HepG2 (cell line): ENCODE measurements around the gene MED25. TPM values are rescaled to one million over a fixed set of nuclear protein-coding genes. Genes with fewer than 3 reads are reported as not detected.

ENCODE experiments used
- ATAC-seq: fragments of 200-7000 bp; cut with Tn5 transposase; 3 replicates; pipeline ENCODE4 v1.9.1; 2020; ENCODE audit warnings: mild to moderate bottlenecking, moderate library complexity
- BruUV-seq: library from RNA; stranded (reverse); fragments of 400-500 nt; replicated peaks from 2 replicates; lab custom pipeline; 2021; lab: Mats Ljungman, UMichigan
- CTCF ChIA-PET: fragments of 300-600 bp; formaldehyde crosslinking; extraction: SDS; loops from one replicate; lab custom pipeline; 2021; ENCODE audit warnings: low total read pairs, inconsistent platforms, low intra/inter-chr PET ratio; lab: Yijun Ruan, JAX
- POLR2A ChIA-PET: fragments of 350-600 bp; sonication (Branson Sonifier 250); formaldehyde crosslinking; loops from one replicate; lab custom pipeline; 2020; ENCODE audit warnings: antibody characterized with exemption, inconsistent platforms; lab: Yijun Ruan, JAX
- DNase-seq: peaks from one replicate; pipeline ENCODE4 v3.0.0-alpha.2; 2015; ENCODE audit warnings: low spot score
- FAIRE-seq: peaks from 3 replicates; lab custom pipeline; 2011; peaks lifted over from hg19 to GRCh38; lab: Jason Lieb, UNC
- H2AFZ ChIP-seq: one replicate; pipeline ENCODE4 v1.6.1; 2011; ENCODE audit warnings: low read length, inconsistent platforms
- H3K27ac ChIP-seq: fragments of 300-600 bp; 3 replicates; pipeline ENCODE4 v1.8.0; 2011; ENCODE audit warnings: mixed run types, mild to moderate bottlenecking, mixed read lengths, low read length, inconsistent platforms; ENCODE audit not compliant: insufficient read depth; ENCODE audit errors: extremely low read length
- H3K27me3 ChIP-seq, 2 experiments: fragments of 200-600 bp in 1 of 2; 2 replicates in 1 of 2; 3 replicates in 1 of 2; pipeline versions ENCODE4 v1.6.0 to v1.8.0; 2011; ENCODE audit warnings: low read length in 2 of 2, mild to moderate bottlenecking in 2 of 2, moderate library complexity in 2 of 2, inconsistent platforms in 1 of 2; ENCODE audit not compliant: insufficient read depth in 2 of 2, control insufficient read depth in 1 of 2
- H3K36me3 ChIP-seq, 2 experiments: fragments of 200-600 bp in 1 of 2; replicated peaks in 1 of 2; 2 replicates in 1 of 2; 3 replicates in 1 of 2; pipeline versions ENCODE4 v1.5.1 to v1.8.0; 2011; ENCODE audit warnings: low read length in 2 of 2, inconsistent platforms in 1 of 2; ENCODE audit not compliant: insufficient read depth in 2 of 2, control insufficient read depth in 1 of 2
- H3K4me1 ChIP-seq: 2 replicates; pipeline ENCODE4 v1.5.1; 2012; ENCODE audit warnings: low read length, inconsistent platforms; ENCODE audit not compliant: insufficient read depth
- H3K4me2 ChIP-seq: 2 replicates; pipeline ENCODE4 v1.6.0; 2011; ENCODE audit warnings: low read depth, low read length, inconsistent platforms
- H3K4me3 ChIP-seq, 3 experiments: fragments of 200-600 bp in 1 of 3; sonication (generic), shearing (Covaris generic) in 1 of 3; replicated peaks in 1 of 3; 2 replicates each; pipeline ENCODE4 v1.5.1; 2011 to 2016; ENCODE audit warnings: low read length in 3 of 3, inconsistent platforms in 2 of 3, low read depth in 2 of 3, mild to moderate bottlenecking in 2 of 3, control low read depth in 1 of 3, mixed read lengths in 1 of 3; ENCODE audit not compliant: insufficient read depth in 1 of 3
- H3K79me2 ChIP-seq: one replicate; pipeline ENCODE4 v1.6.1; 2011; ENCODE audit warnings: low read length, inconsistent platforms; ENCODE audit not compliant: insufficient read depth
- H3K9ac ChIP-seq: 2 replicates; pipeline ENCODE4 v1.6.0; 2011; ENCODE audit warnings: mild to moderate bottlenecking, low read depth, low read length, inconsistent platforms; ENCODE audit not compliant: insufficient read depth
- H3K9me3 ChIP-seq: 2 replicates; pipeline ENCODE4 v1.5.1; 2012; ENCODE audit warnings: mild to moderate bottlenecking, low read length
- H4K20me1 ChIP-seq: 2 replicates; pipeline ENCODE4 v1.6.0; 2011; ENCODE audit warnings: inconsistent platforms, mild to moderate bottlenecking, low read length, moderate library complexity; ENCODE audit not compliant: insufficient read depth
- ADNP ChIP-seq: sonication (generic); formaldehyde crosslinking; IDR thresholded peaks from 2 replicates; pipeline ENCODE4 v1.4.0; 2020; ENCODE audit warnings: missing genetic modification reagents
- ASH2L ChIP-seq: fragments of 300-600, 200-600 bp; sonication (generic); IDR thresholded peaks from 2 replicates; pipeline ENCODE4 v1.7.0; 2017; ENCODE audit warnings: low read depth, mild to moderate bottlenecking, moderate library complexity, mixed read lengths, low read length; ENCODE audit not compliant: insufficient read length
- CHD4 ChIP-seq: fragments of 200-600 bp; sonication (generic); IDR thresholded peaks from 2 replicates; pipeline ENCODE4 v1.7.0; 2017; ENCODE audit warnings: mild to moderate bottlenecking, low read length, borderline replicate concordance
- GTF2F1 ChIP-seq: fragments of 150-350 bp; IDR thresholded peaks from 2 replicates; pipeline ENCODE4 v1.6.1; 2014; ENCODE audit warnings: low read length
- KMT2B ChIP-seq: IDR thresholded peaks from 2 replicates; pipeline ENCODE4 v1.6.1; 2016; ENCODE audit warnings: missing genetic modification reagents, missing compliant biosample characterization
- MXD4 ChIP-seq: IDR thresholded peaks from 2 replicates; pipeline ENCODE4 v1.6.1; 2016; ENCODE audit warnings: mild to moderate bottlenecking, missing biosample characterization, missing genetic modification reagents
- NCOR1 ChIP-seq: fragments of 200-600 bp; sonication (generic); IDR thresholded peaks from 2 replicates; pipeline ENCODE4 v1.7.0; 2017; ENCODE audit warnings: antibody characterized with exemption, low read length, borderline replicate concordance
- NFE2L2 ChIP-seq: fragments of 150-350 bp; IDR thresholded peaks from 2 replicates; pipeline ENCODE4 v1.6.1; 2014; ENCODE audit warnings: low read length
- RFXAP ChIP-seq: sonication (generic); formaldehyde crosslinking; IDR thresholded peaks from 2 replicates; pipeline ENCODE4 v1.4.0; 2020; ENCODE audit warnings: missing genetic modification reagents, borderline replicate concordance
- SP140L ChIP-seq: sonication (generic); formaldehyde crosslinking; IDR thresholded peaks from 2 replicates; pipeline ENCODE4 v1.4.0; 2020; ENCODE audit warnings: missing genetic modification reagents, borderline replicate concordance
- ZNF136 ChIP-seq: sonication (generic); formaldehyde crosslinking; IDR thresholded peaks from 2 replicates; pipeline ENCODE4 v1.8.1; 2022; ENCODE audit warnings: low read depth, mild to moderate bottlenecking, moderate library complexity, missing genetic modification reagents
- ZNF547 ChIP-seq: sonication (generic); formaldehyde crosslinking; IDR thresholded peaks from 2 replicates; pipeline ENCODE4 v1.5.1; 2020; ENCODE audit warnings: mild to moderate bottlenecking, missing genetic modification reagents
- ZNF629 ChIP-seq: sonication (generic); formaldehyde crosslinking; conservative IDR thresholded peaks from 2 replicates; pipeline ENCODE4 v1.5.0; 2020; ENCODE audit warnings: missing genetic modification reagents
- WGBS: methylation state at CpG from one replicate; pipeline ENCODE4 v1.1.6; 2017; ENCODE audit warnings: low lambda C conversion rate; 5-methylcytosine and 5-hydroxymethylcytosine counted together
- in situ Hi-C: cut with HindIII; loops from 2 replicates; pipeline ENCODE4 v1.10.0; 2017; ENCODE audit warnings: low pct_unique_long_range_greater_than_20kb; ENCODE audit not compliant: extremely low pct_ligation_motif_present
- intact Hi-C: fragments of 100-400 bp; cut with micrococcal nuclease; formaldehyde crosslinking; loops from one replicate; pipeline ENCODE4 v1.10.0; 2022; ENCODE audit not compliant: unreplicated experiment
- polyA plus RNA-seq, 8 experiments: library from polyadenylated mRNA; depleted of rRNA in 3 of 8; stranded (reverse) in 7 of 8; unstranded in 1 of 8; fragments of >200 nt; fragmentation: Illumina TruSeq in 4 of 8; extraction: Trizol in 4 of 8; gene quantifications; 2 replicates each; pipeline versions ENCODE4 v1.2.1 to v1.2.3, GENCODE V29; 2011 to 2016; ENCODE audit warnings: low read depth in 4 of 8, missing spikeins in 1 of 8, mixed read lengths in 1 of 8; ENCODE audit not compliant: insufficient read depth in 1 of 8
- total RNA-seq, 5 experiments: library from RNA; depleted of rRNA; stranded (reverse); fragments of >200 nt; fragmentation: Illumina TruSeq; extraction: Trizol; gene quantifications; 2 replicates each; pipeline ENCODE4 v1.2.3, GENCODE V29; 2016; ENCODE audit warnings: low read depth in 1 of 5
- TF ChIP-seq, protein P1 (sequence below): sonication (generic); formaldehyde crosslinking; IDR thresholded peaks from 2 replicates; pipeline ENCODE4 v1.4.0; 2020; ENCODE audit warnings: missing genetic modification reagents
- TF ChIP-seq, protein P2 (sequence below): sonication (generic); formaldehyde crosslinking; IDR thresholded peaks from 2 replicates; pipeline ENCODE4 v1.4.0; 2020; ENCODE audit warnings: missing genetic modification reagents
- TF ChIP-seq, protein P3 (sequence below): sonication (generic); formaldehyde crosslinking; IDR thresholded peaks from 2 replicates; pipeline ENCODE4 v1.9.0; 2022; ENCODE audit warnings: missing genetic modification reagents, mild to moderate bottlenecking, borderline replicate concordance

Gene MED25
- total and polyA plus RNA-seq, 2 of the 13 experiments (the other 11 are each of a cell fraction or from before 2014, with no cell fraction given) = 11.1 to 15.1 TPM

DNA sequence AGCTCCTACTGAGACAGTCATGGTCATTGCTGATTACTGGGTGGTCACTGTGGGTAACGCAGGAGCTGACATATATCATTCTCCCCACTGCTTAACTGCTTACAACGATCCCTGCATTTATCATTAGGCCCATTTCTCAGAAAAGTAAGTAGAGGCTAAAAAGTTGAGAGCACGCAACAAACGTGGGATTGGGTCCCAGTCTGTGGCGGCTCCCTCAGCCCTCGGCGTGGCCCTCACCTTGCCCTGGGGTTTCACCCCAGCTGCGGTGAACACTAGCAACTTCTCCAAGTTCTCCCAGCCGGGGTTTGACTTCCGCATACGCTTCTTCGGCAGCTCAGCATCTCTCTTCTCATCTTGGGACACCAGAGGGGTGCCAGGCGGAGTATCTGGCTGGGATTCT, 46.8 kb downstream of the MED25 start:
- intact Hi-C loops (no loop called here), in situ Hi-C loops (no loop called here)
- Histone ChIP-seq H2AFZ (no peak overlapping the region), H3K4me1 (peaks cover 44% of the 10 kb centered on the region), H3K27ac (no peak overlapping the region), H3K36me3 (peaks cover 10 to 32% of the 10 kb centered on the region in 2 experiments), H3K4me3 (peak overlapping the region in 1 of 3 experiments; percentile 92; a peak in 2 of 6 replicates), H3K79me2 (peaks cover 16% of the 10 kb centered on the region), H4K20me1 (peaks cover 6% of the 10 kb centered on the region), H3K27me3 (no peaks in the 10 kb centered on the region; a peak in 1 of 5 replicates), H3K9me3 (no peaks in the 10 kb centered on the region), H3K9ac (no peak overlapping the region), H3K4me2 (peak overlapping the region; percentile 94; the same call in 1 of the 2 replicates)
- ATAC-seq (no peak), FAIRE-seq (no peak), DNase-seq (no peak)
- POLR2A ChIA-PET = interaction anchor here (0.7 to 2.4 kb wide), 7 partner anchors 12 to 188 kb away, joined by 3 to 24 read pairs (median 4); partner anchors contain the start of genes AKT1S1, ATF5, NUP62 and PTOV1
- WGBS = 88% methylated on average over 10 of the region's 13 CpGs
- CTCF ChIA-PET = no interaction called here
- no TSS peak for BruUV-seq
- TF ChIP-seq, protein P1, sequence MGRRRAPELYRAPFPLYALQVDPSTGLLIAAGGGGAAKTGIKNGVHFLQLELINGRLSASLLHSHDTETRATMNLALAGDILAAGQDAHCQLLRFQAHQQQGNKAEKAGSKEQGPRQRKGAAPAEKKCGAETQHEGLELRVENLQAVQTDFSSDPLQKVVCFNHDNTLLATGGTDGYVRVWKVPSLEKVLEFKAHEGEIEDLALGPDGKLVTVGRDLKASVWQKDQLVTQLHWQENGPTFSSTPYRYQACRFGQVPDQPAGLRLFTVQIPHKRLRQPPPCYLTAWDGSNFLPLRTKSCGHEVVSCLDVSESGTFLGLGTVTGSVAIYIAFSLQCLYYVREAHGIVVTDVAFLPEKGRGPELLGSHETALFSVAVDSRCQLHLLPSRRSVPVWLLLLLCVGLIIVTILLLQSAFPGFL (CRISPR knock-in tag) = no peak
- TF ChIP-seq ZNF136 (CRISPR knock-in tag) = no peak
- TF ChIP-seq ZNF547 (CRISPR knock-in tag) = 0 out of 2 replicates have a peak, but pooled peaks have one; percentile 17
- TF ChIP-seq RFXAP = no peak
- TF ChIP-seq NCOR1 = no peak
- no peak for TF ChIP-seq GTF2F1
- no peak for TF ChIP-seq KMT2B (CRISPR knock-in tag)
- TF ChIP-seq ADNP (CRISPR knock-in tag) = peak; percentile 31; the same call in 1 of the 2 replicates
- TF ChIP-seq, protein P2, sequence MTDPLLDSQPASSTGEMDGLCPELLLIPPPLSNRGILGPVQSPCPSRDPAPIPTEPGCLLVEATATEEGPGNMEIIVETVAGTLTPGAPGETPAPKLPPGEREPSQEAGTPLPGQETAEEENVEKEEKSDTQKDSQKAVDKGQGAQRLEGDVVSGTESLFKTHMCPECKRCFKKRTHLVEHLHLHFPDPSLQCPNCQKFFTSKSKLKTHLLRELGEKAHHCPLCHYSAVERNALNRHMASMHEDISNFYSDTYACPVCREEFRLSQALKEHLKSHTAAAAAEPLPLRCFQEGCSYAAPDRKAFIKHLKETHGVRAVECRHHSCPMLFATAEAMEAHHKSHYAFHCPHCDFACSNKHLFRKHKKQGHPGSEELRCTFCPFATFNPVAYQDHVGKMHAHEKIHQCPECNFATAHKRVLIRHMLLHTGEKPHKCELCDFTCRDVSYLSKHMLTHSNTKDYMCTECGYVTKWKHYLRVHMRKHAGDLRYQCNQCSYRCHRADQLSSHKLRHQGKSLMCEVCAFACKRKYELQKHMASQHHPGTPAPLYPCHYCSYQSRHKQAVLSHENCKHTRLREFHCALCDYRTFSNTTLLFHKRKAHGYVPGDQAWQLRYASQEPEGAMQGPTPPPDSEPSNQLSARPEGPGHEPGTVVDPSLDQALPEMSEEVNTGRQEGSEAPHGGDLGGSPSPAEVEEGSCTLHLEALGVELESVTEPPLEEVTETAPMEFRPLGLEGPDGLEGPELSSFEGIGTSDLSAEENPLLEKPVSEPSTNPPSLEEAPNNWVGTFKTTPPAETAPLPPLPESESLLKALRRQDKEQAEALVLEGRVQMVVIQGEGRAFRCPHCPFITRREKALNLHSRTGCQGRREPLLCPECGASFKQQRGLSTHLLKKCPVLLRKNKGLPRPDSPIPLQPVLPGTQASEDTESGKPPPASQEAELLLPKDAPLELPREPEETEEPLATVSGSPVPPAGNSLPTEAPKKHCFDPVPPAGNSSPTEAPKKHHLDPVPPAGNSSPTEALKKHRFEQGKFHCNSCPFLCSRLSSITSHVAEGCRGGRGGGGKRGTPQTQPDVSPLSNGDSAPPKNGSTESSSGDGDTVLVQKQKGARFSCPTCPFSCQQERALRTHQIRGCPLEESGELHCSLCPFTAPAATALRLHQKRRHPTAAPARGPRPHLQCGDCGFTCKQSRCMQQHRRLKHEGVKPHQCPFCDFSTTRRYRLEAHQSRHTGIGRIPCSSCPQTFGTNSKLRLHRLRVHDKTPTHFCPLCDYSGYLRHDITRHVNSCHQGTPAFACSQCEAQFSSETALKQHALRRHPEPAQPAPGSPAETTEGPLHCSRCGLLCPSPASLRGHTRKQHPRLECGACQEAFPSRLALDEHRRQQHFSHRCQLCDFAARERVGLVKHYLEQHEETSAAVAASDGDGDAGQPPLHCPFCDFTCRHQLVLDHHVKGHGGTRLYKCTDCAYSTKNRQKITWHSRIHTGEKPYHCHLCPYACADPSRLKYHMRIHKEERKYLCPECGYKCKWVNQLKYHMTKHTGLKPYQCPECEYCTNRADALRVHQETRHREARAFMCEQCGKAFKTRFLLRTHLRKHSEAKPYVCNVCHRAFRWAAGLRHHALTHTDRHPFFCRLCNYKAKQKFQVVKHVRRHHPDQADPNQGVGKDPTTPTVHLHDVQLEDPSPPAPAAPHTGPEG = no peak
- no peak for TF ChIP-seq SP140L
- no peak for TF ChIP-seq MXD4 (CRISPR knock-in tag)
- peak; percentile 31 for TF ChIP-seq ASH2L
- no peak for TF ChIP-seq NFE2L2
- TF ChIP-seq ZNF629 (CRISPR knock-in tag) = peak; percentile 94
- peak; percentile 36; the same call in 1 of the 2 replicates for TF ChIP-seq CHD4
- TF ChIP-seq, protein P3, sequence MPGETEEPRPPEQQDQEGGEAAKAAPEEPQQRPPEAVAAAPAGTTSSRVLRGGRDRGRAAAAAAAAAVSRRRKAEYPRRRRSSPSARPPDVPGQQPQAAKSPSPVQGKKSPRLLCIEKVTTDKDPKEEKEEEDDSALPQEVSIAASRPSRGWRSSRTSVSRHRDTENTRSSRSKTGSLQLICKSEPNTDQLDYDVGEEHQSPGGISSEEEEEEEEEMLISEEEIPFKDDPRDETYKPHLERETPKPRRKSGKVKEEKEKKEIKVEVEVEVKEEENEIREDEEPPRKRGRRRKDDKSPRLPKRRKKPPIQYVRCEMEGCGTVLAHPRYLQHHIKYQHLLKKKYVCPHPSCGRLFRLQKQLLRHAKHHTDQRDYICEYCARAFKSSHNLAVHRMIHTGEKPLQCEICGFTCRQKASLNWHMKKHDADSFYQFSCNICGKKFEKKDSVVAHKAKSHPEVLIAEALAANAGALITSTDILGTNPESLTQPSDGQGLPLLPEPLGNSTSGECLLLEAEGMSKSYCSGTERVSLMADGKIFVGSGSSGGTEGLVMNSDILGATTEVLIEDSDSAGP = peak; percentile 36; the same call in 1 of the 2 replicates
